OCI-LY7 (cell line): ENCODE measurements around the gene DDX39A.

Experiments used
- CTCF ChIP-seq: fragments of 200-600 bp; sonication (generic); conservative IDR thresholded peaks from 2 replicates; pipeline ENCODE4 v1.5.1; 2014; ENCODE audit warnings: mild to moderate bottlenecking, antibody characterized with exemption, low read length, moderate library complexity, mixed read lengths
- EZH2phosphoT487 ChIP-seq: fragments of 200-600 bp; sonication (generic); IDR thresholded peaks from 2 replicates; pipeline ENCODE4 v1.6.1; 2018; ENCODE audit warnings: low read depth, borderline replicate concordance, mild to moderate bottlenecking, mixed run types, antibody characterized with exemption, low read length, moderate library complexity, mixed read lengths

- TF ChIP-seq CTCF, result no peak
- TF ChIP-seq EZH2phosphoT487, result no peak
These were observed 27.3 kb upstream of the DDX39A start for GRCh38 chr19:14446336-14447036.
